Panc1 (cell line): ENCODE results near the gene MED12L.
"Not testable (repeated sequence)": the region's sequence is repeated elsewhere in the genome, so short reads cannot be mapped to it uniquely, and the experiment has no call there.

Experiments
- SIN3A ChIP-seq: IDR thresholded peaks from 2 replicates; pipeline ENCODE4 v1.6.1; 2012; ENCODE audit warnings: low read depth, mild to moderate bottlenecking, low read length, moderate library complexity, borderline replicate concordance; ENCODE audit not compliant: insufficient read depth
- TF ChIP-seq, protein P1 (sequence below): fragments of 450-650 bp; IDR thresholded peaks from 2 replicates; pipeline ENCODE4 v1.5.1; 2017; ENCODE audit warnings: mild to moderate bottlenecking

DNA sequence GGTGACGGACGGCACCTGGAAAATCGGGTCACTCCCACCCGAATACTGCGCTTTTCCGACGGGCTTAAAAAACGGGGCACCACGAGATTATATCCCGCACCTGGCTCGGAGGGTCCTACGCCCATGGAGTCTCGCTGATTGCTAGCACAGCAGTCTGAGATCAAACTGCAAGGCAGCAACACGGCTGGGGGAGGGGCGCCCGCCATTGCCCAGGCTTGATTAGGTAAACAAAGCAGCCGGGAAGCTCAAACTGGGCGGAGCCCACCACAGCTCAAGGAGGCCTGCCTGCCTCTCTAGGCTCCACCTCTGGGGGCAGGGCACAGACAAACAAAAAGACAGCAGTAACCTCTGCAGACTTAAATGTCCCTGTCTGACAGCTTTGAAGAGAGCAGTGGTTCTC lies 156.5 kb downstream of the MED12L start:
- TF ChIP-seq, protein P1, sequence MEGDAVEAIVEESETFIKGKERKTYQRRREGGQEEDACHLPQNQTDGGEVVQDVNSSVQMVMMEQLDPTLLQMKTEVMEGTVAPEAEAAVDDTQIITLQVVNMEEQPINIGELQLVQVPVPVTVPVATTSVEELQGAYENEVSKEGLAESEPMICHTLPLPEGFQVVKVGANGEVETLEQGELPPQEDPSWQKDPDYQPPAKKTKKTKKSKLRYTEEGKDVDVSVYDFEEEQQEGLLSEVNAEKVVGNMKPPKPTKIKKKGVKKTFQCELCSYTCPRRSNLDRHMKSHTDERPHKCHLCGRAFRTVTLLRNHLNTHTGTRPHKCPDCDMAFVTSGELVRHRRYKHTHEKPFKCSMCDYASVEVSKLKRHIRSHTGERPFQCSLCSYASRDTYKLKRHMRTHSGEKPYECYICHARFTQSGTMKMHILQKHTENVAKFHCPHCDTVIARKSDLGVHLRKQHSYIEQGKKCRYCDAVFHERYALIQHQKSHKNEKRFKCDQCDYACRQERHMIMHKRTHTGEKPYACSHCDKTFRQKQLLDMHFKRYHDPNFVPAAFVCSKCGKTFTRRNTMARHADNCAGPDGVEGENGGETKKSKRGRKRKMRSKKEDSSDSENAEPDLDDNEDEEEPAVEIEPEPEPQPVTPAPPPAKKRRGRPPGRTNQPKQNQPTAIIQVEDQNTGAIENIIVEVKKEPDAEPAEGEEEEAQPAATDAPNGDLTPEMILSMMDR, result not testable (repeated sequence)
- TF ChIP-seq SIN3A, result not testable (repeated sequence)
